Non-pigmented ciliary epithelial cell (primary cell): Measurements from ENCODE around the gene IFNA17.
"Not testable (repeated sequence)": the region's sequence is repeated elsewhere in the genome, so short reads cannot be mapped to it uniquely, and the experiment has no call there.

Experiments used
- DNase-seq: peaks from one replicate; pipeline ENCODE4 v3.0.0-alpha.2; 2010; ENCODE audit warnings: low read depth

Gene IFNA17

GRCh38 chr9:21210311-21210710 is 17.7 kb downstream of the IFNA17 start:
- no peak for DNase-seq

- not testable (repeated sequence) for DNase-seq
Measured at GRCh38 chr9:21207043-21207442, 21.0 kb downstream of the IFNA17 start, which contains the start of gene IFNA10. IFNA10 (minus strand) TSS chr9:21207143; CDS start chr9:21207097, 46 bp downstream.

DNA sequence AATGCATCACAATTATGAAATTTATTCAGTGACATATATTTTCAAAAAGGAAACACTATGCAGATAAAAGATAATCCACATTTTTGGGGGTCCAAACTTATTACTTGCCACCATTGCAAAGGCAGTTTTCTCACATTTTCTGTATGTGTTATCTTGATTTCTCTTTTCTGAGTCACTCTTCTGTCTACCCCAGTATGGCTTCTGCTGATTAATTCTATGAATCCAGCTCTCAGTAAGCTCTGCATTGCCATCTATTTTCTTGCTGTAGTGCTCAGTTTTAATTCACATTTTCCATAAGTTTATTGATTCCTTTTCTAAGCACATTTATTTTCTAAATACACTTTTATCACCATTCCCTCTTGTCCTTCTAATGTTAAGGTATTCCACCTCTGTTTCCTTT is 22.8 kb downstream of the IFNA17 start:
- no peak for DNase-seq

DNA sequence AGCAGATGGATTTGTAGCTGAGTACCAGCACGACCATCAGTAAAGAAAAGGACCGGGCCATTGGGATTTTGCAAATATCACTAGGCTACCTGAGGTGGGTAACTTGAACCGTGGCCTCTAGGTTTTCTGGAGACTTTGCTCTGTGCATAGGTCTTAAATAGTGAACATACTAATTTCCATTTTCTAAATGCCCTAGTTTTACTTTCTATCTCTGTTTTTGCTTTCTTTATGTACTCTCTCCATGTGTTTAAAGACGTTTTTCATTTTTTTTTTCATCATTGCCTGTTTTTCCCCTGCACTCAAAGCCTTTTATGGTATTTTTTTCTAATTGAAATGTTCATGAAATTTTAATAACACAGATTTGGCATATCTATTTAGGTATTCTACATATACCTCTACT is 25.9 kb downstream of the IFNA17 start, which contains the start of gene IFNA7:
Gene IFNA7, minus strand, starts transcription at position 101 of the 400 bp plus-strand sequence. Its CDS starts 40 bp downstream, at position 61.
- DNase-seq: not testable (repeated sequence)

- not testable (repeated sequence) for DNase-seq
Measured at GRCh38 chr9:21194867-21195776, 32.9 kb downstream of the IFNA17 start.

DNA sequence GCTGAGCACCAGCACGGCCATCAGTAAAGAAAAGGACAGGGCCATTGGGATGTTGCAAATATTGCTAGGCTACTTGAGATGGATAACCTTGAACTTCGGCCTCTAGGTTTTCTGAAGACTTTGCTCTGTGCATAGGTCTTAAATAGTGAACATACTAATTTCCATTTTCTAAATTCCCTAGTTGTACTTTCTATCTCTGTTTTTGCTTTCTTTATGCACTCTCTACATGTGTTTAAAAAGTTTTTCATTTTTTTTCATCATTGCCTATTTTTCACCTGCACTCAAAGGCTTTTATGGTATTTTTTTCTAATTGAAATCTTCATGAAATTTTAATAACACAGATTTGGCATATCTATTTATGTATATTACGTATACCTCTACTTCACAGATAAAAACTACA is 40.5 kb downstream of the IFNA17 start, which contains the start of gene IFNA4:
Gene IFNA4, minus strand, starts transcription at position 101 of the 400 bp plus-strand sequence. Its CDS starts 56 bp downstream, at position 45.
- DNase-seq: not testable (repeated sequence)

GRCh38 chr9:21182810-21183736 is 44.9 kb downstream of the IFNA17 start:
- DNase-seq: not testable (repeated sequence)
